ENCODE measurements around the gene PGLYRP3.

DNA sequence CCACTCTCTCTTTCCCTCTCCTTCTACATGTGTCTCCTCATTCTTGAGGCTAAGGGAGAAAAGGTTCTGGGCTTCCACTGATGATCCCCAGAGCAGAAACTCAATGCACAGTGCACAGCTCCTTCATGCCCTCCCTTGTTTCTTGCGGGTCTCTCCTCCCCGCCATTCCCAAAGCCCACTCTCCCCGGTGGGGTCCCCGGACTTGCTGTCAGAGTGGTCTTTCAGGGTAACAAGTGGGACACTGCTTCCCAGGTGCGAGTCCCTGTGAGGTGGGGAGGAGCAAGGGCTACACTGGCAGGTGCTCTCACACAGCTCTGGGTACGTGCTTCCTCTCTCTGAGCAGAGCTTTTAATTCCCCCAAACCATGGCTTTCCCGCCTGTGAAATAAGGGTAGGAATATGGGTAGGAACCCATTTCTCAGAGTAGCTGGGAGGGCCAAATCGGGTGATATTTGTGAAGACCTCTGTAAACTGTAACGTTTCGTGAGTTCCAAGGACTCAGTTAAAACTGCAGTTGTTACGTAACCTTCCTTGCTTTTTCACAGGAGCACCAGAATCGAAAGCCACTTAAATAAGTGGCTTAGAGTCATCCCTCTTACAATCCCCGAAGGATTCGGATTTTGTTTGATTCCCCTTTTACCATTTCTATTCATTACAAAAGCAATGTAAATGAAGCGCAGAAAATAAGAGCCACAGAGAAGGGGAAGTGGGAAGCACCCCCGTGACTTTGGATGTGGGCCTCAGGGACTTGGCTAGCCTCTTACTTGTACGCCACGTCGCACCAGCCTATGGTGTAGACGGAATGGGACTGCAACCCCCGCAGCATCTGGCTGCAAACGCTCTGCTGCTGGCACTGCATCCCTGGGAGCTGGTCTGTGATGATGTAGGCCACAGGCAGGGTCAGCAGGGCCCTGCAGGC is 6.2 kb downstream of the PGLYRP3 start:
- TF ChIP-seq, protein P1, sequence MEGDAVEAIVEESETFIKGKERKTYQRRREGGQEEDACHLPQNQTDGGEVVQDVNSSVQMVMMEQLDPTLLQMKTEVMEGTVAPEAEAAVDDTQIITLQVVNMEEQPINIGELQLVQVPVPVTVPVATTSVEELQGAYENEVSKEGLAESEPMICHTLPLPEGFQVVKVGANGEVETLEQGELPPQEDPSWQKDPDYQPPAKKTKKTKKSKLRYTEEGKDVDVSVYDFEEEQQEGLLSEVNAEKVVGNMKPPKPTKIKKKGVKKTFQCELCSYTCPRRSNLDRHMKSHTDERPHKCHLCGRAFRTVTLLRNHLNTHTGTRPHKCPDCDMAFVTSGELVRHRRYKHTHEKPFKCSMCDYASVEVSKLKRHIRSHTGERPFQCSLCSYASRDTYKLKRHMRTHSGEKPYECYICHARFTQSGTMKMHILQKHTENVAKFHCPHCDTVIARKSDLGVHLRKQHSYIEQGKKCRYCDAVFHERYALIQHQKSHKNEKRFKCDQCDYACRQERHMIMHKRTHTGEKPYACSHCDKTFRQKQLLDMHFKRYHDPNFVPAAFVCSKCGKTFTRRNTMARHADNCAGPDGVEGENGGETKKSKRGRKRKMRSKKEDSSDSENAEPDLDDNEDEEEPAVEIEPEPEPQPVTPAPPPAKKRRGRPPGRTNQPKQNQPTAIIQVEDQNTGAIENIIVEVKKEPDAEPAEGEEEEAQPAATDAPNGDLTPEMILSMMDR (IDR thresholded peaks at IDR 0.05; ENCODE audit: insufficient read depth, low read depth, low read length) = no peak
- no peak for TF ChIP-seq EZH2 (IDR thresholded peaks at IDR 0.05; ENCODE audit: insufficient read depth, low read length)
